HEK293 (cell line): Measurements from ENCODE around the gene COBL.

Experiments used
- CTCF ChIA-PET: fragments of 350-600 bp; formaldehyde crosslinking; extraction: SDS; loops from one replicate; lab custom pipeline; 2021; ENCODE audit warnings: antibody characterized with exemption; lab: Yijun Ruan, JAX
- POLR2A ChIA-PET: fragments of 300-600 bp; formaldehyde crosslinking; extraction: SDS; loops from one replicate; lab custom pipeline; 2020; ENCODE audit warnings: antibody characterized with exemption, inconsistent platforms; lab: Yijun Ruan, JAX
- H3K27ac ChIP-seq: fragments of 200-500 bp; sonication (Bioruptor generic); 2 replicates; pipeline ENCODE4 v1.5.1; 2014; ENCODE audit warnings: low read depth, low read length, control low read depth, inconsistent platforms; ENCODE audit errors: extremely low read depth
- H3K36me3 ChIP-seq, 2 experiments: fragments of 200-500 bp in 1 of 2; sonication (Bioruptor generic) in 1 of 2; 1 replicate in 1 of 2; 2 replicates in 1 of 2; pipeline ENCODE4 v1.5.1; 2014 to 2017; ENCODE audit warnings: inconsistent platforms in 2 of 2, low read length in 2 of 2; ENCODE audit not compliant: control insufficient read depth in 2 of 2, insufficient read depth in 1 of 2
- H3K4me1 ChIP-seq: fragments of 200-500 bp; sonication (Bioruptor generic); 2 replicates; pipeline ENCODE4 v1.5.1; 2014; ENCODE audit warnings: mild to moderate bottlenecking, low read length, inconsistent platforms; ENCODE audit not compliant: control insufficient read depth, insufficient read depth
- H3K4me3 ChIP-seq: 2 replicates; pipeline ENCODE4 v1.5.1; 2011; ENCODE audit warnings: low read depth, mild to moderate bottlenecking, control low read depth, low read length, moderate library complexity
- H3K9me3 ChIP-seq: fragments of 200-500 bp; sonication (Bioruptor generic); 2 replicates; pipeline ENCODE4 v1.5.1; 2014; ENCODE audit warnings: low read depth, low read length, inconsistent platforms; ENCODE audit not compliant: control insufficient read depth, insufficient read depth
- CTCF ChIP-seq: fragments of 450-650 bp; formaldehyde crosslinking; IDR thresholded peaks from 2 replicates; pipeline ENCODE4 v1.5.1; 2016; ENCODE audit warnings: missing biosample characterization, missing genetic modification characterization
- EGR2 ChIP-seq: fragments of 450-650 bp; formaldehyde crosslinking; IDR thresholded peaks from 2 replicates; pipeline ENCODE4 v1.5.1; 2016; ENCODE audit warnings: low read depth, missing biosample characterization, missing genetic modification characterization
- KLF1 ChIP-seq: fragments of 450-650 bp; formaldehyde crosslinking; IDR thresholded peaks from 2 replicates; pipeline ENCODE4 v1.5.1; 2016; ENCODE audit warnings: missing biosample characterization, missing genetic modification characterization
- KLF17 ChIP-seq: fragments of 450-650 bp; formaldehyde crosslinking; IDR thresholded peaks from 2 replicates; pipeline ENCODE4 v1.5.1; 2016; ENCODE audit warnings: missing biosample characterization, missing genetic modification characterization
- KLF9 ChIP-seq: fragments of 450-650 bp; formaldehyde crosslinking; IDR thresholded peaks from 2 replicates; pipeline ENCODE4 v1.5.1; 2016; ENCODE audit warnings: missing biosample characterization, missing genetic modification characterization, low read depth
- PATZ1 ChIP-seq: fragments of 450-650 bp; formaldehyde crosslinking; IDR thresholded peaks from 2 replicates; pipeline ENCODE4 v1.5.1; 2016; ENCODE audit warnings: missing biosample characterization, missing genetic modification characterization
- SP3 ChIP-seq: fragments of 450-650 bp; formaldehyde crosslinking; IDR thresholded peaks from 2 replicates; pipeline ENCODE4 v1.5.1; 2016; ENCODE audit warnings: missing biosample characterization, missing genetic modification characterization
- YY2 ChIP-seq: fragments of 450-650 bp; formaldehyde crosslinking; IDR thresholded peaks from 2 replicates; pipeline ENCODE4 v1.5.1; 2016; ENCODE audit warnings: missing biosample characterization, missing genetic modification characterization
- ZEB2 ChIP-seq: fragments of 450-650 bp; formaldehyde crosslinking; IDR thresholded peaks from 2 replicates; pipeline ENCODE4 v1.5.1; 2016; ENCODE audit warnings: missing biosample characterization, missing genetic modification characterization
- ZFHX2 ChIP-seq: fragments of 450-650 bp; formaldehyde crosslinking; conservative IDR thresholded peaks from 2 replicates; pipeline ENCODE4 v1.5.1; 2016; ENCODE audit warnings: missing biosample characterization, missing genetic modification characterization
- ZIC2 ChIP-seq: fragments of 450-650 bp; formaldehyde crosslinking; IDR thresholded peaks from 2 replicates; pipeline ENCODE4 v1.5.1; 2016; ENCODE audit warnings: missing biosample characterization, missing genetic modification characterization
- ZNF133 ChIP-seq: fragments of 450-650 bp; formaldehyde crosslinking; IDR thresholded peaks from 2 replicates; pipeline ENCODE4 v1.5.1; 2016; ENCODE audit warnings: missing biosample characterization, missing genetic modification characterization
- ZNF138 ChIP-seq: fragments of 450-650 bp; formaldehyde crosslinking; IDR thresholded peaks from 2 replicates; pipeline ENCODE4 v1.5.1; 2016; ENCODE audit warnings: missing biosample characterization, missing genetic modification characterization, borderline replicate concordance
- ZNF18 ChIP-seq: fragments of 450-650 bp; formaldehyde crosslinking; IDR thresholded peaks from 2 replicates; pipeline ENCODE4 v1.5.1; 2016; ENCODE audit warnings: missing biosample characterization, missing genetic modification characterization
- ZNF211 ChIP-seq: fragments of 450-650 bp; formaldehyde crosslinking; IDR thresholded peaks from 2 replicates; pipeline ENCODE4 v1.5.1; 2016; ENCODE audit warnings: low read depth, missing biosample characterization, missing genetic modification characterization
- ZNF214 ChIP-seq: fragments of 450-650 bp; formaldehyde crosslinking; IDR thresholded peaks from 2 replicates; pipeline ENCODE4 v1.5.1; 2017; ENCODE audit warnings: missing biosample characterization, mild to moderate bottlenecking, missing genetic modification characterization, borderline replicate concordance
- ZNF280D ChIP-seq: fragments of 450-650 bp; formaldehyde crosslinking; IDR thresholded peaks from 2 replicates; pipeline ENCODE4 v1.5.1; 2016; ENCODE audit warnings: missing biosample characterization, missing genetic modification characterization
- ZNF292 ChIP-seq: fragments of 450-650 bp; formaldehyde crosslinking; IDR thresholded peaks from 2 replicates; pipeline ENCODE4 v1.5.1; 2016; ENCODE audit warnings: low read depth, missing biosample characterization, missing genetic modification characterization, borderline replicate concordance
- ZNF416 ChIP-seq: fragments of 450-650 bp; formaldehyde crosslinking; IDR thresholded peaks from 2 replicates; pipeline ENCODE4 v1.5.1; 2016; ENCODE audit warnings: missing biosample characterization, missing genetic modification characterization
- ZNF501 ChIP-seq: fragments of 450-650 bp; formaldehyde crosslinking; IDR thresholded peaks from 2 replicates; pipeline ENCODE4 v1.5.1; 2016; ENCODE audit warnings: missing biosample characterization, missing genetic modification characterization
- ZNF514 ChIP-seq: fragments of 450-650 bp; formaldehyde crosslinking; IDR thresholded peaks from 2 replicates; pipeline ENCODE4 v1.5.1; 2016; ENCODE audit warnings: missing biosample characterization, missing genetic modification characterization
- ZNF580 ChIP-seq: fragments of 450-650 bp; formaldehyde crosslinking; IDR thresholded peaks from 2 replicates; pipeline ENCODE4 v1.5.1; 2016; ENCODE audit warnings: missing biosample characterization, missing genetic modification characterization
- ZNF596 ChIP-seq: fragments of 450-650 bp; IDR thresholded peaks from 2 replicates; pipeline ENCODE4 v1.5.0; 2018; ENCODE audit warnings: missing biosample characterization, mild to moderate bottlenecking, missing genetic modification characterization, moderate library complexity
- ZNF629 ChIP-seq: fragments of 450-650 bp; formaldehyde crosslinking; IDR thresholded peaks from 2 replicates; pipeline ENCODE4 v1.5.1; 2017; ENCODE audit warnings: missing biosample characterization, missing genetic modification characterization
- ZNF639 ChIP-seq: fragments of 450-650 bp; formaldehyde crosslinking; IDR thresholded peaks from 2 replicates; pipeline ENCODE4 v1.5.1; 2016; ENCODE audit warnings: missing biosample characterization, missing genetic modification characterization

The COBL gene

GRCh38 chr7:51304729-51305128 is 11.9 kb downstream of the COBL start:
- Histone ChIP-seq H3K9me3 (no peaks in the 10 kb centered on the region), H3K4me3 (no peak overlapping the region), H3K36me3 (no peaks in the 10 kb centered on the region), H3K4me1 (peaks cover 7% of the 10 kb centered on the region; the same call in 1 of the 2 replicates), H3K27ac (no peak overlapping the region)
- TF ChIP-seq ZNF18 (tag by site-specific recombination) (no peak), ZNF133 (tag by site-specific recombination) (no peak), SP3 (tag by site-specific recombination) (no peak), ZNF596 (no peak), ZFHX2 (tag by site-specific recombination) (peak; percentile 80), PATZ1 (no peak), YY2 (tag by site-specific recombination) (no peak), ZNF501 (tag by site-specific recombination) (no peak), ZNF138 (tag by site-specific recombination) (no peak), ZNF629 (no peak), ZEB2 (no peak), ZNF514 (no peak), KLF9 (tag by site-specific recombination) (no peak), EGR2 (tag by site-specific recombination) (peak; percentile 83), ZIC2 (no peak), ZNF416 (no peak), ZNF214 (tag by site-specific recombination) (no peak), KLF17 (0 out of 2 replicates have a peak, but pooled peaks have one; percentile 38), ZNF211 (tag by site-specific recombination) (no peak), KLF1 (tag by site-specific recombination) (peak; percentile 33), ZNF292 (tag by site-specific recombination) (no peak), ZNF580 (tag by site-specific recombination) (no peak), CTCF (no peak), ZNF639 (no peak), ZNF280D (tag by site-specific recombination) (no peak)
- ChIA-PET CTCF (no interaction called here), POLR2A (no interaction called here)
